DMS 273 (cell line): Measurements from ENCODE around the gene KCNQ5.
A peak's percentile ranks its signal among the peaks of the same experiment; 100 is the strongest.
"Not testable (repeated sequence)": the region's sequence is repeated elsewhere in the genome, so short reads cannot be mapped to it uniquely, and the experiment has no call there.

ENCODE experiments used
- DNase-seq: peaks from one replicate; lab custom pipeline; 2025; ENCODE audit not compliant: unreplicated experiment; lab: John Stamatoyannopoulos, UW

KCNQ5 gene

DNA sequence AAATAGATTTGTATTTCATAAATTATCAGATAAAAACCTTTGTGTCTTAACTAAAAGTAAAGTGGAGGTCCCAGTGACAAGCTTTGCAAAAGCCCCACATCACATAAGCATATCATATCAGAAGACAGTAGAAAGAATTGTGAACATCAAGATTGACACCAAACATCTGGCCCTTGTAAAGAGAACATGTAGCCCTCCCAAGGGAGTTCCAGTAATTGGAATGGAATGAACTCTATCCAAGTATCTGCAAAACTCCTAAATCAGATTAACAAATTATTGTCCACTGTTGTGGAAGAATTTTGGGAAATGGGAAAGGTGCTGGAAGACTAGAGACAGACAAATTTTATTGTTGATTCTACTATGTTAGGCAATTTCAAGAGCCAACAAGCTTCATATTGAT is 268.8 kb downstream of the KCNQ5 start:
- DNase-seq = no peak

DNA sequence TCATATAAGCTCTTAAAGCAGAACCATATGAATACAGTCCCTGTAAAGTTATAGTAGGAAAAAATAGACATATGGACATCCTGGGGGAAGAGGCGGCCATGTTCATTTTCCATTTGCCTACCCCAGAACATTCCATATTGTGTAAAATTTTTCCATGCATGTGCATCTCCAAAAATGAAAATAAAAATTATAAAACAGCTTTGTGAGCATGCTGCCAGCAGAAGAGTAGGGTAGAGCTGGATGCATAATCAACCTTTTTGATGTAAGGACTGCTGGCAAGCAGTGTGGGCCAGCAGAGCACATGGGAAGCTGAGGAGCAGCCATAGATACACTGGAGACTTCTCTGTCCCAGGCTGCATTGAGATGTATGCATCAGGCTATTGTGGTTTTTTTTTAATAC is 271.0 kb downstream of the KCNQ5 start:
- no peak for DNase-seq

DNA sequence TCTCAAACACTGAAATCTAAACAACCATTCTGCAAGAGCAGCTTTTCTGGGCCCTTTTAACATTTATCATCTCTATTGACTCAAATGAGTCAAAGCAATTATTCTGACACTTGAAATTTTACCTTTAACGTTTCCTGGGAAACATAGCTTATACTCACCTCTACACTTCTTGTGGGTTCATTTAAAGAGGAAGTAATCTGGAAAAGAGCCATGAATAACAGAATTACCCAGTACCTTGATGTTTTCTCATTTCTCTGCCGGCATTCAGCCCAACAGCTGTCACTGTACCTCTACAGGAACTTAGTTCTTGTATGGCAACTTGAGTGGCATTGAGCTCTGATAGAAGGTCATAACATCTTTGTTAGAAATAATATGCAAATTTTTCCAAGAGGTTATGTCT is 272.2 kb downstream of the KCNQ5 start:
- DNase-seq = peak; percentile 20

DNA sequence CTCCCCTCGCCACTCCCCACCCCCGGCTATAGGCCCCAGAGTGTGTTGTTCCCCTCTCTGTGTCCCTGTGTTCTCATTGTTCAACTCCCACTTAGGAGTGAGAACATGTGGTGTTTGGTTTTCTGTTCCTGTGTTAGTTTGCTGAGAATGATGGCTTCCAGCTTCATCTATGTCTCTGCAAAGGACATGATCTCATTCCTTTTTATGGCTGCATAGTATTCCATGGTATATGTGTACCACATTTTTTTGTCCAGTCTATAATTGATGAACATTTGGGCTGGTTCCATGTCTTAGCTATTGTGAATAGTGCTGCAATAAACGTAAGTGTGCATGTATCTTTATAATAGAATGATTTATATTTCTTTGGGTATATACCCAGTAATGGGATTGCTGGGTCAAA is 276.4 kb downstream of the KCNQ5 start:
- DNase-seq = not testable (repeated sequence)

DNA sequence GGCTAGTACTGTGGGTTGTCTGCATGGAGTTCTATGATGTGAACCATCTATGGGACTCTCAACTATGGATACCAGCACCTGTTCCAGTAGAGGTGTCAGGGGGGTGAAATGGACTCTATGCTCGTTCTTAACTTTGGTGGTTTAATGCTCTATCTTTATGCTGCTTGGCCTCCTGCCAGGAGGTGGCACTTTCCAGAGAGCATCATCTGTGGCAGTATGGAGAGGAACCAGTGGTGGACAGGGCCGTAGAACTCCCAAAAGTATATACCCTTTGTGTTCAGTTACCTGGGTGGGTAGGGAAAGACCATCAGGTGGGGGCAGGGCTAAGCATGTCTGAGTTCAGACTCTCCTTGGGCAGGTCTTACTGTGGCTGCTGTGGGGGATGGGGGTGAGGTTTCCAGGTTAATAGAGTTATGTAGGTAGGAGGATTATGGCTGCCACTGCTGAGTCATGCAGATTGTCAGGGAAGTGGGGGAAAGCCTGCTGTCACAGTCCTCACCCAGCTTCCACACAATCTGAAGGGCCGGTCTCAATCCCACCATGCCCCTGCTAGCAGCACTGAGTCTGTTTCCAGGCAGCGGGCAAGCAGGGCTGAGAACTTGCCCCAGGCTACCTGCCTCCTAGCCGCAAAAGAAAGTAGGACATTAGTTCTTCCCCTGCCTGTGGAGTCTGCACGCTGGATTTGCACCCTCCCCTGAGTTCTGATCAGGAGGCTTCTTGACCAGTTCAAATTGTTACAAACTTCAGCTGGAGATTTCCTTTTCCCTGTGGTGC is 284.0 kb downstream of the KCNQ5 start:
- DNase-seq = no peak

DNA sequence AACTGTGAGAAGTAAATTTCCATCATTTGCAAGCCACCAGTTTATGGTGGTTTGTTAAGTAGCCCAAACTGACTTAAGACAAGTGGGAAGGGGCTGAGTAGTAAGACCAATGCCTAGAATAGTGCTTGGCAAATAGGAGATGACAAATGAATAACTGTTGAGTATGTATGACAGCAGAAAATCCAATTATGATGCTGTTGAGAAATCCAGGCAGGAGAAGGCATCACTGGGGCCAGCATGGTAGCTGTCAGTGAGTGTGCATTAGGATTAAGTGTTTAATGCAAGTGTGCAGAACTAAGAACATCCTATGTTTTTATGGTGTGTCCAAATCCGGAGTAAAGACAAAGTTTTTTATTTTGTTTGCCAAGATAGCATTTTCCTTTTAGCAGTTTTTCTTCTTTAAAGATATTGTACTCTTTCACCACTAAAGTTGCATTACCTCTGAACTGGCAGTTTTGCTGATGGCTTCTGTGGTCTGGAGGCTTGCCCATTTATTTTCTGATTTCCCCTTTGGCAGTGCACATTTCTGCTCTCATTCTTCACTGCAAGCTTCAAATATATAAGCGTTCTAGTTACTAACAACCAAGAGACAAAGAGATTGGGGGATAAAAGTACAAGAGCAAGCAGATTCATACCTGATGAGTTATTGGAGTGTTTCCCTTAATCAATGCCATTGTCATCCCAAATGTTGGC is 289.7 kb downstream of the KCNQ5 start:
- no peak for DNase-seq

DNA sequence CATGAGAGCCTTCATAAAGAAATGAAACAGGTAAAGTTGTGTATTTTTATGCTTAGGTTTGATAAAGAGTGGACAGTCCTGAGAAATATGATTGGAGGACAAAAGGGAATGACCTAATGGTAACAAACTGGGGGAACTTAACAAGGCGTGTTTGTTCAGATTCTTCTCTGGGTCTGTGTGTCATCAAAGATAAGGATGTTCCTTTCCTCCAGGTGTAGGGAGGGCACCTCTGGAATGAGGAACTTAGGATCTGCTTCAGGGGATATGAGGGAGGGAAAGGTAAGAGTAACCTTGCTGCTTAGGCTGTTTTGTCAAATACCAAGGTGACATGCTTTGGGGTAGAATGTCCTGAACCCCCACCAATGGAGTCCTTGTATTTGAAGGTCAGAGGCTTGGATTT is 291.9 kb downstream of the KCNQ5 start:
- DNase-seq = no peak

DNA sequence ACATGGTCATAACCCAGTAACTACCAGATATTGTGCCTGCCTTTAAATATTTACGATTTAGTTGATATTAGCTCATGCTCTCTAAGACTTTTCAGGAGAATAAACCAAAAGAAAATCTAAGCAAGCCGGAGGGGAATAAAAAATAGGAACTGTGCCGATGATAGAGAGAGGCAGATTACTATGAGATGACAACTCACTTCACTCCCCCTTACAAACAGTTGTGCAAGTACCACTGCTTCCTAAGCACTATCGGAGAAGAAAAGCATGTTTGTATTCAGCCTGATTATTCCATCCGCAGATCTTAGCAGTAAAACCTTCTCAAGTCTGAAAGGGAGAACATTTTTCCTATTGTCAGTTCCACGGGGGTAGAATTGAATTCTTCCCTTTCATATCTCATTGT is 294.4 kb downstream of the KCNQ5 start:
- DNase-seq = no peak

DNA sequence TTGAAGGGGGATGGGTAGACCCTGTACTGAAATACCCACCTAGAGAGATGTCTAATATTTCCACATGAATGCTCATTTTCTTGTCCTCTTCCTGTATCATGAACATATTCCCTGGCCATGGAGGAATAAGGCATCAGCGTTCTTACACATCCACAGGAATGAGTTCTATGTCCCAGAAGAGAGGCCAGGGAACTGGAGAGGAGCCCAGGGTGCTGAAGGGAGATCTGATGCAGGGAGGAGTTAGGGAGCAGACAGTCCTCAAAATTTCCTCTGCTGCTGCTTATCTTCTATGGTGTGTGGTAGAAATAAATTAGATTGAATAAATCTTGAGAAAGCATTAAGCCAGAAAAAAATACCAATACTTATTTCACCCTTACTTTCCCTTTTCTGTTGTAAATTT is 295.0 kb downstream of the KCNQ5 start:
- no peak for DNase-seq

DNA sequence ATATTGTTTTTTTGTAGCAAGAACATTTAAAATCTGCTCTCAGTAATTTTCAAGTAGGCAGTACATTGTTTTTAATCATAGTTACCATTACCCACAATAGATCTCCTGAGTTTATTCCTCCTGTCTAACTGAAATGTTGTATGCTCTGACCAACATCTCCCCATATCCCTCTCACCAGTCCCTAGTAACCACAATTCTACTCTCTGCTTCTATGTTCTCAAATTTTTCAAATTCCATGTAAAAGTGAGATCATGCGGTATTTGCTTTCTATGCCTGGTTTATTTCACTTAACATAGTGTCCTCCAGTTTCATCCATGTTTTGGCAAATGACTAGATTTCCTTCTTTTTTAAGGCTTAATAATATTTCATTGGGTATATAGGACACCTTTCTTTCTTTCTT is 300.5 kb downstream of the KCNQ5 start:
- no peak for DNase-seq

DNA sequence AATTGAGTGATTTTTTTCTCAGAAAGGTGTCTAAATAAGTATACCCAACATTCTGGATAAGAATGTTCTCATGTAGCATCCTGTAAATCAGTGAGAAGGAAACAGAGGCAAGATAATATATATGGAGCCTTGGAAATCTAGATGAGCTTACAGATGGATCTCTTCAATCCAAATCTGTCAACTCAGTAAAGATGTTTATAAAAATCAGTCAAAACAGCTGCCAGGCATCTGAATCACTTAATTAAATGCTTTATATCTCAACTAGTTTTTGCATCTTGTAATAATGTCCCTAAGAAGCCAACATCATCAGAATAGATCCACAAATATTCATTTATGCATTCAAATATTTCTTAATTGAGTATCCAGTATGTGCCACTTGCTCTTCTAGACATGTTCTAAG is 303.3 kb downstream of the KCNQ5 start:
- DNase-seq = no peak

DNA sequence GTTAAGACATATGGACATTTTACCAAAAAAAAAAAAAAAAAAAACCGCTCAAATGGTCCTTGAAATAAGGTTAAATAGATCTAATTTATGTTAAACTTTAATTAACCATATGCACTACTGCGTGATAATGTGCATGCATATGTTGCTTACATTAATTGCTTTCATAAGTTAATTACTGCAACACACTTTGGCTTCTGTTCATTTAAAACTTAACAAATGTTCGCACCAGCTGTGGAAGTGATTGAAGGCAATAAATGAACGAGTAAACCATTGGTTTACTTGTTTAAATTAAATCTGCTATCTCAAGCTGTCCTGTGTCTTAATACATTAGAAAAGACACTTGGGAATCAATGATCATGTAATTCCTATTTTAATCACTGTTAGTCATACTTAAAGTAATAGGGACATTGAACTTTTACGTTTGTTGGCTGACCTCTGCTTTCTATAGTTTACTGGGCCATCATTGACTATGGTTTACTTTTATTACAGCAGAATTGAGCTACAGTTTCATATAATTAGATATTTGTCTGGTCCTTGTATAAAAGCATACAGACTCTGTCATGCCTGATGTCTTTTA is 308.8 kb downstream of the KCNQ5 start:
- peak; percentile 40 for DNase-seq

DNA sequence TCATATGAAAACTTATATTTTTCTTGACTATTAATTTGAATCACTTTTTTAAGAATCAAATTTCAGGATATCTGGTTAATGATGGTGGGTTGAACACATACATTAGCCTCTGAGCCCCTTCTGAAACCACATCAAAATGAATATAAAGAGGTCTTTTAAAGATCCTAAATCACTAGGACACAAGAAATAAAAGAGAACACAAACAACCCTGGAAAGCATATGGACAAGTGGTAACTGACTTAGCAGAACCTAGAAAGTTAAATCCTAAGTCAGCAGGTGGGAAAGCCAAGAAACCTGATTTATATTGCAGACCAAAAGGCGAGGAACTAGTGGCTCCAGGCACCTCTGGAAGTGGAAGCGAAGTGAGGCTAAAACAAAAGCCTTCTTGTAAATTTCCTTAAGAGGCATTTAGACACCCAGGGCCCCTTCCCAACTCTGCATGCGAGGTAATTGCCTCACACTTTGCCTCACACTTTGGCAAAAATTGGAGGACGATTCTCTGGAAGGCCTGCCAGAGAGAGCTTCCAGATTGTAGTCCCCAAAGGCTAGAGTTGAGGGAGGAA is 309.5 kb downstream of the KCNQ5 start:
- no peak for DNase-seq

DNA sequence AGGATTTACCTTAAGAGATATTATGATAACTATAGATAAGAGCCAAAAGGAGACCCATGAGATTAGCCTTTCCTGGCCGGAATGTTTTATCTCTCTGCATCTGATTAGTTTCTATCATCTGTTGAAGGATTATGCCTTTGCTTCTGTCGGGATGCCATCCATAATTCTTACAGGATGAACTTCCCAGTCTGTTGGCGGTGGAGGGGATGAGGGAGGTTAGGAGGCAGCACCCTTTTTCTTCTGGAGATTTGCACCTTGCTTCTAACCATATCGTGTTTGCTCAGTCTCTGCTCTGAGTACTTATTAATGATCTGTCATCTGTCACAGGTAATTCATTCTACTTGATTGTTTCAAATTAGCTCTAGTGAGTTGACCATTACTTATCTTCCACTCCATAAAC is 311.4 kb downstream of the KCNQ5 start:
- no peak for DNase-seq

DNA sequence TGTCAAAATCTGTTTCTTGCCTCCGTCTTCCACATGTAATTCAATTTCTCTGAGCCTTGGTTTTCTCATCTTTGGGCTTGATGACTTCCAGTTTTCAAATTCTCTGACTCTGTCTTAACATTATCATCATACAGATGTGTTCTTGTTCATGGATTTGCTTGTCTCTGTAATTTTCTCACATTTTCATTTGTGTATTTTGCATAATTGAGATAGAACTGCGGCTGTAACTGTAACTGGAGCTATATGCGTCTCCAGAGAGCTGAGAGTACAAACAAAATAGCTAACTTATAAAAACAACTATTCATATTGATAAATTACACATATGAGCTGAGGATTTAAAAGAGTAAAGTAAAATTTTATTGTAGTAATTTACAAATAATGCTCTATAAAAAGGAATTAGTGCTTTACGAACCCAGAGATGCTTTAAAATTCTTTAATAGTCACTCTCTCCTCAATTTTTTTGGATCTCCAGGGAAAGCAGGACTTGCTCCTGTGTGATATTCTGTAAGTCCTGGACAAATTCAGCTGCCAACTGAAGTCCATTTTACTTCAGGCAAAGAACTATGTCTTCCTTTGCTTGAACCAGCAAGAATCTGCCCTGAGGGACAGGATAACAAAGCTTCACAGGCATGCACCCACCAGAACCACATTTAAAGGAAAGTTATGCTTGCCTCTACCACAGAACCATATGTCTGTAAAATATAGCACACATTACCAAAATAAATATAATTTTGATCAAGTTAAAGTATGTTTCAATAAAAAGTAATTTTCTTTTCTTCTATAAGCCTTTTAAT is 315.1 kb downstream of the KCNQ5 start:
- no peak for DNase-seq

DNA sequence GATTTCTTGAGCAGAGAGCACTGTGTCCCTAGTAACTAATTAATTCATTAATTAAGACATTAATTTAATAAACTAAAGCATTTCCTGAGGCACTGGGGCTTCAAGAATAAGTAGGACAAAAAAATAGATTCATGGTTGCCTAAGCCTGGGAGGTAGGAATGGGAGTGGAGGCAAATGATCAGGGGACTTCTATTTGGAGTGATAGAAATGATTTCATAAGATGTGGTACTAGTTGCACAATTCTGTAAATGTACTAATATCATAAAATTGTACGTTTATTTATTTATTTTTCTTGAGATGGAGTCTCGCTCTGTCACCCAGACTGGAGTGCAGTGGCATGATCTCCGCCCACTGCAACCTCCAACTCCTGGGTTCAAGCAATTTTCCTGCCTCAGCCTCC is 316.2 kb downstream of the KCNQ5 start:
- DNase-seq = no peak

DNA sequence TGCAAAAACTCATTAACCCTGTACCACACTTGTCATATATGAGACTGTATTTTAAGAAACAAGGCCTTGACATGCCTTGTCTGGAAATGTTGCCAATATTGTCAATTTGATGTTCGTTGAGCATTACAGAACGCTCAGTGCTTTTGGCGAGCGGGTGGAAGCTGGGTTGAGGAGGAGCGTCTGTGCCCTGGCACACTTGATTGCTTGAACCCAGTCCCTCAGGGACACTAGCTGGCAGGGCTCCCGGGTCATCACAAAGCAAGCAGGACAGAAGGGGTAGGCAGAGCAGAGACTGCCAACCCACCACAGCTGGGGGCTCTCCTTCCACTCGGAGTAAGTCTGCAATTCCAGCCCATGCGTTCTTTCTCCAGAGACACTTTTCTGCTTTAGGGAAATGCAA is 317.1 kb downstream of the KCNQ5 start:
- peak; percentile 23 for DNase-seq

DNA sequence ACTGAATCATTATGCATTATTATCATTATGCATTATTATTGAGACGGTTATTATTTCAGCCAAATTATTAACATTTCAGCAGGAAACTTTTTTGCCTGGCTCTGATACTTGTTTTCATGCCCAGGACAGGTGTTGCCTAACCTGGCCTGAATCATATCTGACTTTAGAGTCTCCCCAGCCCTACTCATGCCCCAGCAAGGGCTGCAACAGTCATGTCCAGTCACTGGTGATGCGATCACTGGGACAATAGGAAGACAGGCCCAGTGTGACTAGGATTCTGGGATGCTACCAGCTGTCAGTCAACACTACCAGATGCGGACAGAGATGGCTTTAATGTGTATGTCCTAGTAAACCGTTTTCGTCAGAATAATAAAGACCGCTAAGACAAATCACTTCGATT is 318.4 kb downstream of the KCNQ5 start:
- DNase-seq = no peak

DNA sequence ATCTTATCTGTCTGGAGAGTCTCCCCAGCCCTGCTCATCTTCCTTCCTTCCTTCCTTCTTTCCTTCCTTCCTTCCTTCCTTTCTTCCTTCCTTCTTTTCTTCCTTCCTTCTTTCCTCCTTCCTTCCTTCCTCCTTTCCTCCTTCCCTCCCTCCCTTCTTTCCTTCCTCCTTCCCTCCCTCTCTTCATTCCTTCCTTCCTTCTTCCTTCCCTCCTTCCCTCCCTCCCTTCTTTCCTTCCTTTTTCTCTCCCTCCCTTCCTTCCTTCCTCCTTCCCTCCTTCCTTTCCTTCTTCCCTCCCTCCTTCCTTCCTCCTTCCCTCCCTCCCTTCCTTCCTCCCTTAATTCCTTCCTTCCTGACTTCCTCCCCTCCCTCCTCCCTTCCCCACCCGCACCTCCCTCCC is 319.4 kb downstream of the KCNQ5 start:
- DNase-seq = no peak

DNA sequence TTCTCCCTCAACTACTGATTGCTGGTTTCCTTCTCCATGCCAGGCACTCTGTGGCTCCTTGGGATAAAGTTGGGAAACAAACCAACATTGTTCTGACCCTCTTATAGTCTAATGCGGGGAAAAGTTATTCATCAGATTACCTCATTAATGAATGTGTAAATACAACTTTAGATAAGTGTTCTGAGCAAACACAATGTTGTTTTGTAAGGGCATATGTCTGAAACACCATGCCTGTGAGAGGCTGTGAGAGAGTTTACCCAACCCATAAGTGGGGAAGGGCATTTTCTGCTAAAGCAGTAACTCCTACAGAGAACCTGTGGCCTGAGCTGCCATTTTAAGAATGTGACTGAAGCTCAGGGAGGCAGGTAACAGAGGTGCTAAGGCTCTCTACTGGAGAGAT is 319.9 kb downstream of the KCNQ5 start:
- no peak for DNase-seq

DNA sequence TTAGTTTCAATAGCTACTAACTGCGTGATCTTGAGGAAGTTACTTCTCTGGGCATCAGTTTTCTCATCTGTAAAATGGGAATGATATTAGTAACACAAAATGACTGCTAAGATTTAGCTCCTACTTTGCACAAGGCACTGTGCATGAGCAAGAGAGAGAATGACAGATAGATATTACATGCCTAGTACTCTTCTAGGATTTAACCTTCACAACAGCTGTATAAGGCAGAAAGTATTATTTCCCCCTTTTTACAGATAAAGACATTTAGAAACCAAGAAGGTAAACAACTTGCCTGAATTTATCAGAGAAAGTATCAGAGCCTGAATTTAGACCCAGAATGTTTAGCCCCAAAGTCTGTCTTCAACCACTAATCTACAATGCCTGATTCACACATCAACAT is 321.8 kb downstream of the KCNQ5 start:
- DNase-seq = no peak
